Left lung (tissue), 10 donors: Measurements from ENCODE around the gene MTIF3. TPM values are rescaled to one million over a fixed set of nuclear protein-coding genes. Genes with fewer than 3 reads are reported as not detected.

Experiments used
- ATAC-seq: fragments of 200-7000 bp; cut with Tn5 transposase; one replicate; pipeline ENCODE4 v1.9.1; 2020; ENCODE audit warnings: moderate library complexity
- DNase-seq, 4 donors: peaks; one replicate each; pipeline ENCODE4 v3.0.0-alpha.2; 2013 to 2020
- H3K27ac ChIP-seq, 2 donors: fragments of 200-600 bp; sonication (generic) in 1 of 2; one replicate each; pipeline versions ENCODE4 v1.5.0 to v1.8.0; 2020 to 2021
- H3K27me3 ChIP-seq, 2 donors: fragments of 200-600 bp; sonication (generic) in 1 of 2; one replicate each; pipeline versions ENCODE4 v1.5.0 to v1.8.0; 2020 to 2021
- H3K36me3 ChIP-seq, 2 donors: fragments of 200-600 bp; sonication (generic) in 1 of 2; one replicate each; pipeline versions ENCODE4 v1.5.0 to v1.8.0; 2020 to 2021
- H3K4me1 ChIP-seq, 2 donors: fragments of 200-600 bp; one replicate each; pipeline ENCODE4 v1.8.0; 2021
- H3K4me3 ChIP-seq, 2 donors: fragments of 200-600 bp; sonication (generic) in 1 of 2; one replicate each; pipeline versions ENCODE4 v1.5.0 to v1.8.0; 2020 to 2021; ENCODE audit warnings: mild to moderate bottlenecking in 1 of 2
- H3K9me3 ChIP-seq, 2 donors: fragments of 200-600 bp; sonication (generic) in 1 of 2; one replicate each; pipeline versions ENCODE4 v1.5.0 to v1.8.0; 2020 to 2021
- intact Hi-C, 2 donors: fragments of 100-400 bp; cut with DNase I; formaldehyde crosslinking; loops; one replicate each; pipeline versions ENCODE4 v1.11.2 to v1.14.2; 2022
- polyA plus RNA-seq, 6 donors: library from polyadenylated mRNA; unstranded; fragments of 120-200 nt; gene quantifications; one replicate each; pipeline ENCODE4 v1.2.1, GENCODE V29; 2013; ENCODE audit not compliant: insufficient read length in 6 of 6
- total RNA-seq, 2 donors: library from RNA; stranded (reverse); fragmentation: NEBNext Ultra II Directional; extraction: Animal tissue kit (Norgen Biotek cat#: 25700); gene quantifications; one replicate each; pipeline ENCODE4 v1.2.1, GENCODE V29; 2021
- TF ChIP-seq, protein P1 (sequence below), 2 donors: fragments of 200-600 bp; sonication (generic) in 1 of 2; IDR thresholded peaks; one replicate each; pipeline versions ENCODE4 v1.5.0 to v1.8.0; 2021; ENCODE audit warnings: antibody characterized with exemption in 2 of 2
- donor health status: DM: no; HTN: yes; CAD: no.
- donor health status: DM: no; HTN: no; CAD: no.

MTIF3 gene
- total and polyA plus RNA-seq, 8 donors: 43.4 to 70.0 (median 66.5) TPM

DNA sequence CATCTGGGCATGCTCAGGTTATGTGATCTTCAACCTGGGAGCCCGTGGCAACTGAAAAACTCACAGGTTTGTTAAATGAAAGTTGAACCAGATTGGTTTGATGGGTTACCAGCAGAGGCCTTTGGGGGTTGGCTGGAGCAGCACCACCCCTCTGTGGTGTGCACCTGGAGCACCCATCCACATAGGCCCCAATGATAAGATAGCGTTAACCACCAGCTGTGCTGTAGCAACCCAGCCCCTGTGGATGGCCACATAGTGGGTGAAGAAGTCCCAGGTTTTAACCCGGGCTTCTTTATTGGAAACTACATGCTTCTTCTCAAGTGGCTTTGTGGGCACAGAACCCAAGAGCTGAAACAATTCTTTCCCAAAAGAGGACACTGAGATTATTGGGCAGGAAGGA is 22.6 kb upstream of the MTIF3 start:
- intact Hi-C loops: no loop called here
- no peaks in the 10 kb centered on the region for H3K4me1 ChIP-seq
- TF ChIP-seq, protein P1, sequence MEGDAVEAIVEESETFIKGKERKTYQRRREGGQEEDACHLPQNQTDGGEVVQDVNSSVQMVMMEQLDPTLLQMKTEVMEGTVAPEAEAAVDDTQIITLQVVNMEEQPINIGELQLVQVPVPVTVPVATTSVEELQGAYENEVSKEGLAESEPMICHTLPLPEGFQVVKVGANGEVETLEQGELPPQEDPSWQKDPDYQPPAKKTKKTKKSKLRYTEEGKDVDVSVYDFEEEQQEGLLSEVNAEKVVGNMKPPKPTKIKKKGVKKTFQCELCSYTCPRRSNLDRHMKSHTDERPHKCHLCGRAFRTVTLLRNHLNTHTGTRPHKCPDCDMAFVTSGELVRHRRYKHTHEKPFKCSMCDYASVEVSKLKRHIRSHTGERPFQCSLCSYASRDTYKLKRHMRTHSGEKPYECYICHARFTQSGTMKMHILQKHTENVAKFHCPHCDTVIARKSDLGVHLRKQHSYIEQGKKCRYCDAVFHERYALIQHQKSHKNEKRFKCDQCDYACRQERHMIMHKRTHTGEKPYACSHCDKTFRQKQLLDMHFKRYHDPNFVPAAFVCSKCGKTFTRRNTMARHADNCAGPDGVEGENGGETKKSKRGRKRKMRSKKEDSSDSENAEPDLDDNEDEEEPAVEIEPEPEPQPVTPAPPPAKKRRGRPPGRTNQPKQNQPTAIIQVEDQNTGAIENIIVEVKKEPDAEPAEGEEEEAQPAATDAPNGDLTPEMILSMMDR (IDR thresholded peaks at IDR 0.05): no peak
- H3K27me3 ChIP-seq: no peaks in the 10 kb centered on the region
- no peak for ATAC-seq
- H3K4me3 ChIP-seq: no peak overlapping the region
- no peaks in the 10 kb centered on the region for H3K36me3 ChIP-seq
- H3K9me3 ChIP-seq: no peaks in the 10 kb centered on the region
- H3K27ac ChIP-seq: no peak overlapping the region
- DNase-seq: no peak

DNA sequence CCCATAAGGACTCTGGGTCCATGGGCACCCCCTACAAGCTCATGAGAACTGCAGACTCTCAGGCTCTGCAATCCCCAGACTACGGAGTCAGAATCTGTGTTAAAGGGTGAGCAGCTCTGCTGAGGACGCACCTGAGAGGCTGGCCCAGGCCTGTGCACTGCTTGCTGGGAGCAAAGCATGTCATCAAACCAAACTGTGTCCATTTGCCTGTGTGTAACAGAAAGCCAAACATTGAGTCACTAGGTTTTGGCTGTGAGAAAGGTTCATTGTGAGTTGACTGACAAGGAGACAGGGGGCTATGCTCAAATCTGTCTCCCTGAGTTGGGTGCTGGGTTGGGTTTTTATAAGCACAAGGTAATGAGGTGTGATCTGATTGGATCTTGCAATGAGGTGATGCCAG is 22.1 kb upstream of the MTIF3 start:
- TF ChIP-seq, protein P1 (IDR thresholded peaks at IDR 0.05): no peak
- Histone ChIP-seq H3K4me1 (no peaks in the 10 kb centered on the region), H3K27me3 (no peaks in the 10 kb centered on the region), H3K4me3 (no peak overlapping the region), H3K36me3 (no peaks in the 10 kb centered on the region), H3K9me3 (no peaks in the 10 kb centered on the region), H3K27ac (no peak overlapping the region)
- DNase-seq (no peak), ATAC-seq (no peak)
- intact Hi-C loops: no loop called here

DNA sequence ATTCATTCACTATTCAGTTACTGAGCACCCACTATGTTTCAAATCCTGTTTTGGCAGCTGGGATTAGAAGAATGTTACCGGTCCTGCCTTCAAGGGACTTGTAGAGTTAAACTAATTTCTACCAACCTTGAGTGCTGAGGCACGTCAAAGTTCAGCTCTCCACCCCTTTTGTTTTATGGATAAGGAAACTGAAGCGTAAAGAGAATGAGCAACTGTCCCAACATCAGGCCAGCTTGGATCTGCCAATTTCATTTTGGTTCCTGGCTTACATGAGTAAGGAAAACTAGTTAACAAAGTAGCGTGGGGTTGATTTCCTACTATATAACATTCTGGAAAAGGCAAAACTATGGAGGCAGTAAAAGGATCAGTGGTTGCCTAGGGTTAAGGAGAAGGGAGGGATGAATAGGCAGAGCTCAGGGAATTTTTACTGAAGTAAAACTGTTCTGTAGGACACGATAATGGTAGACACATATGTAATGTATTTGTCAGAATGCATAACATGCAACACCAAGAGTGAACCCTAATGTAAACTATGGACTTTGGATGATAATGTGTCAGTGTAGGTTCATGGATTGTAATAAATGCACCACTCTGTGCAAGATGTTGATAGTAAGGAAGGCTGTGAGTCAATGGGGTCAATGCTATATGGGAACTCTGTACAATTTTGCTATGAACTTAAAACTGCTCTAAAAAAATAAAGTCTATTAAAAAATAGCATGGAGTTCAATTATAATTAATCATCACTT is 19.9 kb upstream of the MTIF3 start:
- no peak for DNase-seq
- H3K9me3 ChIP-seq: no peaks in the 10 kb centered on the region
- no peaks in the 10 kb centered on the region for H3K27me3 ChIP-seq
- no peak overlapping the region for H3K27ac ChIP-seq
- peaks cover 0 to 3% of the 10 kb centered on the region in 2 donors for H3K4me1 ChIP-seq
- TF ChIP-seq, protein P1 (IDR thresholded peaks at IDR 0.05): no peak
- no peak for ATAC-seq
- H3K36me3 ChIP-seq: no peaks in the 10 kb centered on the region
- no peak overlapping the region for H3K4me3 ChIP-seq
- intact Hi-C loops: no loop called here

DNA sequence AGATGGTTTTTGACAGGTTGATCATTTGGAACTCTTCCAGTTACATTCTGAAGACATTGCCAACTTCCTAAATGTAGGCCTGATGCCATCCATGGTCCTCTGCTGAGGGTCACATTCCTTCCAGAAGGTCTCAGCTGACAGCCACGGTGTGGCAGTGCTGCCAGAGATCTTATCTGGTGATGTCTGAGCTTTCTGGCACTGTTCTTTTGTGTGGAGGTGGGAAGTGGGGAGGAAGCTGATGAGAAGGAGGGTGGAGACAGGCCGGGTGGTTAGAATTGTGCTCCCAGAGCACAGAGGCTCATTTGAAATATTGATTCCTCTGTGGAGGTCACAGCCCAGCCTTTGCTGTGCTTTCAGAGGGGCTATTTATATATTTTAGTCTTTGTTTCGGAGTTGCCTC is 16.1 kb upstream of the MTIF3 start:
- no peaks in the 10 kb centered on the region for H3K27me3 ChIP-seq
- H3K4me1 ChIP-seq: peaks cover 0 to 3% of the 10 kb centered on the region in 2 donors
- intact Hi-C loops: no loop called here
- no peak overlapping the region for H3K4me3 ChIP-seq
- no peak for DNase-seq
- no peaks in the 10 kb centered on the region for H3K36me3 ChIP-seq
- no peak for ATAC-seq
- no peak overlapping the region for H3K27ac ChIP-seq
- no peaks in the 10 kb centered on the region for H3K9me3 ChIP-seq
- TF ChIP-seq, protein P1 (IDR thresholded peaks at IDR 0.05): no peak

DNA sequence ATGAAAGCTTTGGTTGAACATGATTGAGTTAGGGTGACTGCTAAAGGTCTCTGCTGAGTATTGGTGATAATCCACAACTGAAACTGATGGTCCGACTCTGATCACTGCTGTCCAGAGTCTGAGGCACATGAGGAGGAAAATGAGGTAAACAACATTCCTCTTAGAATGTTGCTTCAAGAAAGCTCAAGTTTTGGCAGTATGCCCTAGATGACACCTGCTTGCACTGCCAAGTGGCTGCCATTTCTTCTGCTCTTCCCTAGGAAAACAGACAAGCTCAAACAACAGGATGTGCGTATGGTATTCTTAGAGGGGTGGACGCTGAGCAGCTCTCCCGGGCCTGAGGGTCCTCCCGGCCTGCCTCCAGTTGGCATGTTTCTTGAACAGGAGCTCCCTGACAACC is 15.2 kb upstream of the MTIF3 start:
- Histone ChIP-seq H3K27me3 (no peaks in the 10 kb centered on the region), H3K4me1 (peaks cover 0 to 3% of the 10 kb centered on the region in 2 donors), H3K4me3 (no peak overlapping the region), H3K27ac (no peak overlapping the region), H3K9me3 (no peaks in the 10 kb centered on the region), H3K36me3 (no peaks in the 10 kb centered on the region)
- intact Hi-C loops: no loop called here
- DNase-seq: no peak
- TF ChIP-seq, protein P1 (IDR thresholded peaks at IDR 0.05): no peak
- no peak for ATAC-seq
